AG09309 (cell line): ENCODE measurements around the gene HIVEP3.

ENCODE experiments used
- DNase-seq: peaks from one replicate; pipeline ENCODE4 v3.0.0-alpha.2; 2010; ENCODE audit warnings: low read depth
- H3K4me3 ChIP-seq: 2 replicates; pipeline ENCODE4 v1.5.1; 2011; ENCODE audit warnings: mild to moderate bottlenecking, low read depth, low read length, moderate library complexity; ENCODE audit not compliant: control insufficient read depth
- CTCF ChIP-seq: IDR thresholded peaks from 2 replicates; pipeline ENCODE4 v1.5.1; 2011; ENCODE audit warnings: mild to moderate bottlenecking, low read depth, low read length, inconsistent platforms; ENCODE audit not compliant: insufficient read depth, control insufficient read depth; ENCODE audit errors: missing control alignments

Gene HIVEP3

GRCh38 chr1:41520951-41521752, 397.6 kb downstream of the HIVEP3 start:
- no peak for DNase-seq
- H3K4me3 ChIP-seq: no peak overlapping the region

DNA sequence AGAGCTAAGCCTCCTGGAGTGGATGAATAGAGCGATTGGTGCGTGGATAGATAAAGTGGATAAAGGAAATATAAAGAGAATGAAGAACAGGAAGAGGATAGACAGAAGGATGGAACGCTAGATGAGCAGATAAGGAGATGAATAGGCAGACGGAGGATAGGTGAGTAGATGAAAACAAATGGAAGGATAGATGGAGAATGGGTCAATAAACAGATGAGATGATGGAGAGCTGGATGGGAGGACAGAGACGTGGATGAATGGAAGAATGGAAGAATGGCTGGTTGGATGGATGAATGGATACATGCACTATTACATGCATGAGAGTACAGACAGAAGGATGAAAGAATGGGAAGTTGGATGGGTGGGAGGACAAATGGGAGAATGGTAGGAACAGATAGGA, 399.1 kb downstream of the HIVEP3 start:
- H3K4me3 ChIP-seq: no peak overlapping the region
- no peak for TF ChIP-seq CTCF
- DNase-seq: no peak

More at GRCh38 chr1:41520951-41521752, 397.6 kb downstream of the HIVEP3 start:
- no peak for TF ChIP-seq CTCF

DNA sequence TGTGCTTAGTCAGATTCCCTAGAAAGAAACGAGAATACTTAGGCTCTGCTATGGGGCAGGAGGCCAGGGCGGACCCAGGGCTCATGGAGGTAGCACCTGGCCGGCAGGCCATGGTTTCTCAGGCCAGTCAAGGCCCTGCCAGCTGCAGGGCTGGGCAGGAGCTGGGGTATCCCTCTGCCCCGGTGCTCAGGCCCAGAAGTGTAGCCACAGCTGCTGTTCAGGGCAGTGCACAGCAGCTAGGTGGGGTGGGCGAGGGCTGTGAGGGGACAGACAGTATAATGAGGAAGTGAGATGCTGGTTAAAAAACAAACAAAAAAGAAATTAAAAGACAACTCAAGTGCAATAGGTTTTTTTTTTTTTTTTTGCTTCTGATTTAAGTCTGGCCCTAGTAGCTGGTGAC, 400.3 kb downstream of the HIVEP3 start:
- no peak for DNase-seq
- no peak overlapping the region for H3K4me3 ChIP-seq
- TF ChIP-seq CTCF: no peak

GRCh38 chr1:41517062-41517438, 401.7 kb downstream of the HIVEP3 start:
- no peak overlapping the region for H3K4me3 ChIP-seq
- no peak for TF ChIP-seq CTCF
- no peak for DNase-seq

GRCh38 chr1:41516168-41517061, 402.3 kb downstream of the HIVEP3 start:
- peak overlapping the region; percentile 43 for H3K4me3 ChIP-seq
- peak; percentile 79 for TF ChIP-seq CTCF
- peak; percentile 42 for DNase-seq

GRCh38 chr1:41515778-41516167, 402.9 kb downstream of the HIVEP3 start:
- TF ChIP-seq CTCF: no peak
- DNase-seq: no peak
- H3K4me3 ChIP-seq: no peak overlapping the region
